NCI-H1930 (cell line): ENCODE results near the gene LYRM4.

Experiments
- DNase-seq, 2 experiments: peaks; one replicate each; lab custom pipeline; 2025; lab: John Stamatoyannopoulos, UW

The LYRM4 gene

GRCh38 chr6:5280920-5281319 is 20.2 kb upstream of the LYRM4 start:
- DNase-seq, result no peak

GRCh38 chr6:5279891-5280338 is 19.2 kb upstream of the LYRM4 start:
- no peak for DNase-seq

GRCh38 chr6:5278565-5279120 is 17.9 kb upstream of the LYRM4 start:
- no peak for DNase-seq

- no peak for DNase-seq
Observed at GRCh38 chr6:5278047-5278446, 17.3 kb upstream of the LYRM4 start.

DNA sequence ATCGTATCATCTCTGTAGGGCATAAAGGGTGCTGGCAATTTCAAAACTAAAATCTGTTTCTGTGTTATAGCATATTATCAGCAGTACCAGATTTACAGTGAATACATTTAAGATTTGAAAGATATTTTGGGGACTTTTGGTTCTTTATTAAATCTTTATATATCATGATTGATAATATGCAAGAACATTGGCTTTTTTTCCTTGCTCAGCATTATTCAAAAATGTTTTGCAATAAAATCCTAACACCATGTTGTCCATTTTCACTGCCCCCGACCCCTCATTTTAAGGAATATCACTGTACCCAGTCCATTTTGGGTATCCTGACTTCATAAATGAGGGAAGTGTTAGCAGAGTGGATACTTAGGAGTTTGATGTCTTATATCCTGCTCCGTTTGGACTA is 16.8 kb upstream of the LYRM4 start:
- no peak for DNase-seq

- DNase-seq, result no peak
Observed at GRCh38 chr6:5276581-5276980, 15.8 kb upstream of the LYRM4 start.

DNA sequence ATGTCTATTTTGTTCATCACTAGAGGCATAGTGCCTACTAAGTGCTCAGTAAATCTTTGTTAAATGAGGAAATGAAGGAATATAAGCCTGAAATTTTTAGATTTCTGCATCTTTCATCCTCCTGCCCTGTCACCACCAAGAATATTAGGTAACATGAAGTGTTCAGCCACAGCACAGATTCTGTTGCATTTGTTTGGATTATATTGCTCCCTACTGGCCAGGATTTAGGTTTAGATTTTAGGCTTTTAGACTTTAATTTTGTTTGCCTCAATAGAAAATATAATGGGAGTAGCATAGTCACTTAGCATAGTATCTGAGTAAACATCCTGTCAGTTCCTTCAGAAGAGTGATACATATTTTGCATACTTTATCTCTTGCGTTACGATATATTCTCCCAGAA is 14.7 kb upstream of the LYRM4 start:
- no peak for DNase-seq

DNA sequence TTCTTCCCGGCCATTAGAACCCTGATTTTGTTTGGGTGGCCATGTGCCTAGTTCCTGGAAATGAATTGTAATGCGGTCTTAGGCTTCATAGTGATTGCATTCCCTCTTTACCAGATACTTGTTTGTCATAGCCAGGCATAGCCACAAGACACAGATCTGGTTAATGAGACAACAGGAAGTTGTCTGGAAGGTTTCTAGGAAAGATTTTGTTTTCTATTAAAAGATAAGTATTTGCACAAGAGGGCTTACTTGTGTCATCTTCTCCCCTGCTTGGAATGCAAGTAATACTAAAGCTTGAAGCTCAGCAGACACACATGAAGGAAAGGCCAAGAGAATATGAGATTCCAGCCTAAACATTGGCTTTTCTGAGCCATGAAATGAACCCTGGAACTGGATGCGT is 13.5 kb upstream of the LYRM4 start:
- DNase-seq, result no peak

DNA sequence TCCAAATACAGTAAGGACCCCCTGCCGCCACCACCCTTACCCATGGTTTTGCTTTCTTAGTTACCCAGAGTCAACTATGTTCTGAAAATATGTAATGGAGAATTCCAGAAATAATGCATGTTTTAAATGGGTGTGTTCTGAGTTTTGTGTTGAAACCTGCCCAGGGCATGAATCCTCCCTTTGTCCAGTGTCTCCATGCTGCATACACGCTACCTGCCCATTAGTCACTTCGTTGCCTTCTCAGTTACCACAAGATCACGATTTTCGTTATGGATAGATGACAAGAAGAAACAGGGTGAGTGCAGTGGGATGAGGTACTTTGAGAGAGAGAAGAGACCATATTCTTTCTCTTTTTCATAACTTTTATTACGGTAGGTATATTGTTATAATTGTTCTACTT is 11.2 kb upstream of the LYRM4 start:
- no peak for DNase-seq

DNA sequence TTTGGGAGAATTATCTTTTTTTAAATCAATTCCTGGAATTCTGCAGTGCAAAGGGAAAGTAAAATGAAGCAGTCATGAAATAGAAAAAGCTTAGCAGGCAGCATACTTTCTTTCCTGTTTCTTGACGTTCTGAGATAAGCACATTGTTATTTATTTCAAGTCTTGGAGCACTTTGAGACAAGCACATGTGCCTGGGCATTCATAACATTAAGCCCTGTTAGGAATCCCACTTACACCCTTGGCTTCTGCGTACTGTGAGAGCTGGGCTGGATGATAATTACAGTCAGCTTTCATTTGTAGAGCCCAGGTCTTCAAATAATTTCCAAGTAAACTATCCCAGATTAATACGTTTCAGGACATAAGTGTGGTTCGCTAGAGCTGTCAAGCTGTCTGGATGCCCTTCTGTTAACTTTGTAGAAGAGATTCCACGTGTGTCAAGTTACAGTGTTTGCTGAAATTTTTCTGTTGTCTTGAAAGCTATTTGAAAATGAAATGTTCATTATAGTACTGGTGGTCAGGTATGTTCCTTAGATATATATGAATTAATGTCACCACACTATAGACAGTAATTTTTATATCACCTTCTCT is 9.4 kb upstream of the LYRM4 start:
- DNase-seq, result no peak

DNA sequence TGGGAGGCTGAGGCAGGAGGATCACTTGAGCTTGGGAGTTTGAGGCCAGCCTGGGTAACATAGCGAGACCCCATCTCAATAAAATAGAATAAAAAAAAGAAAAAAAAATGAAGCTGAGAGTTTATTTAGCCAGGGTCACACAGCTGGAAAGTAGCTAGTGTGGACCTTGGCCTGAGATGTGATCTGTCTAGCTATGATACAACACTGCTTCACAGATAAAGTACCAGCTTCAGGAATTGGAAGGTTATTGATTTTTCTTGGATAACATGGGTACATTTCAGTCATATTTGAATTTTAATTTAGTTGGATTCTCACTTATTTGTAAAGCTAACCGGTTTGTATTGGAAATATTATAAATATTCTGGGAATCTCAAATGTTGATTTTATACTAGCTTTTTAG is 5.7 kb upstream of the LYRM4 start:
- DNase-seq, result no peak

- DNase-seq, result no peak
Observed at GRCh38 chr6:5261545-5262109, 877 bp upstream of the LYRM4 start.

- DNase-seq, result peak in 1 of 2 experiments; percentile 46
Observed at GRCh38 chr6:5260111-5260620, 584 bp downstream of the LYRM4 start.

DNA sequence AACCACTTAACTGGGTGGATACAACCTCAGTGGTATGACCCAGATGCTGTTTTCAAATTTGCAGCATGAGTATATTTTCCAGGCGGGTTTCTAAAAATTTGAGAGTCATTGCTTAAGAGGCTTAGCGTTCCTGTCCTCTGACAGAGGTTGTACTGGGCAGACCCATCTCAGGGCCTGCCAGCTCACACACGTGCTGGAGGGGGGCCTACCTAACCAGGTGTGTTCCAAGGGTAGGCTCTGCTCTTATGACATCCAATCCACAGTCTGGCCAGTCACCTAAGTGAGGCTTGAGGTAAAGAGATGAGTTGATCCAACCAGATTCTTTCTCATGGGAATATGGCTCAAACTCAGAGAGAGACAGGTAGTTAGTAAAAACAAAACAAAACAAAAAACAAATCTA is 1.3 kb downstream of the LYRM4 start:
- DNase-seq, result no peak

DNA sequence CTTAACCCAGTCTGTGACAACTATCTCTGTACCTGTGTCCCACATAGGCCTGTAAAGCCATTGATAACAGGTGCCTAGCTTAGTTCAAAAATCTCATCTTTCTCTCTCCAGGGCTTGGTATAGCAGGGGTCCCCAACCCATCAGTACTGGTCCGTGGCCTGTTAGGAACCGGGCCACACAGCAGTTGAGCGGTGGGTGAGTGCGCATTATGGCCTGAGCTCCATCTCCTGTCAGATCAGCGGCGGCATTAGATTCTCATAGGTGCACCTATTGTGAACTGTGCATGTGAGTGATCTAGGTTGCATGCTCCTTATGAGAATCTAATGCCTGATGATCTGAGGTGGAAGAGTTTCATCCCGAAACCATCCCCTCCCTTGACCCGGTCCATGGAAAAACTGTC is 3.4 kb downstream of the LYRM4 start:
- DNase-seq, result no peak

GRCh38 chr6:5256952-5257351 is 3.8 kb downstream of the LYRM4 start:
- DNase-seq, result no peak

DNA sequence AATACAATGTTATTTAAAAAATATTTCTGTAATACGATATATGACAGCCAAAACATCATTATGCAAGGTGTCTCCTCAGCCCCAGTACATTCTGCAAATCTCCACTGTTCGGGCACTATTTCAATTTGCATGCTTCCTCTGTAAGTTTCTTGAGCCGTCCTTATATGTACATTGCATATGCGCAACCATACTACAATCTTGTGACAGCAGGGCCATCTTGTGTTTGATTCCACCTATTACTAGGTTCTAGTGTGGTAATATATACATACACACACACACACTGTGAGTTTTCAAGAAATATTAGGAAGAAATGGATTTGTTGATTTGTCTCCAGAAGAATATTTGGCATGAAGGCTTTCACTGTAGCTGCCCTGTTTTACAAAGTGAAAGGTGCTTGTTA is 9.8 kb downstream of the LYRM4 start:
- no peak for DNase-seq

DNA sequence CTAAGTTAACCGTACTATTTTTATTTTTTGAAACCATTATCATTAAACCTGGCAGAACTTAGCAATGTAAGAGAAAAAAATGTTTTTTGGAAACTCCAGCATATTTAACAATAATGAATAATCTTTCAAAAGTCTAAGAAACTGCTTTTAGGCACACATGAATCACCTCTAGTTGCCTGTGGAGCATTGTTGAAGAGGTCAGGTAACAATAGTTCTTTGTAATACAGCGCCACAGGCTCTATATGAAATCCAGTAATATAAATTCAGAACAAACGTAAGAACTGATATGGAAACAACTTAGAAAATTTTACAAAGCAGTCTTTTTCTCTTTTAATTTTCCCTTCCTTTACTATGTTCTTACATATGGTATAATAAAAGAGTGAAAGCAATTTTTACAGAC is 10.3 kb downstream of the LYRM4 start:
- no peak for DNase-seq

DNA sequence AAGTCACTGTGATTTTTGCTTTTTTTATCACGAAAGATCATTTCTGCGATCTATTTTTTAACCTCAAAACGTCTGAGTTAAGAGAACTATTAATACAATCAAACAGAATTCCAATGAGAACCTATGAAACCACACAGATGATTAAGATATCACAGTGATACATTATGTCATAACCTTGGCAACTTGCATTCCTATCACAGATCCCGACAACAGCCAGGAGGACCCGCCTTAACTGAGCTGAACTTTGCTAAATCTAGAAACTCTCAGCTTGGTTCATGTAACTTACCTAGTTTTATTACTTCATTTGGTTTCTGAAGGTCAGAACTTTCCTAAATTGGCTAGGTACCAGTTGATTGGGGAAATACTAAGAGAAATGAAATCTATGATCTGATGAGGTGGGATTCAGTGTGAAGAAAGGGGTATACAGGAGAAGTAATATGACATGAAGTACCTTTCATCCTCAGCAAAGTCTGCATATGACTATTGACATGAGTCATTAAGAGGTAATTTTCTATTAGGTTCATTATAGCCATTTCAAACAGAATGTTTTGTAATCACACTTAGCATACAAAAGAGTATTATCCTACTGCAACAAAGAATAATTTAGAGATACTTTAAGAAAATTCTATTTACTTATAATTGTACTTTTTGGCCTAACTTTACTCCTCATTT is 11.2 kb downstream of the LYRM4 start:
- DNase-seq, result no peak

GRCh38 chr6:5248302-5249098 is 12.2 kb downstream of the LYRM4 start:
- no peak for DNase-seq

GRCh38 chr6:5247201-5247600 is 13.5 kb downstream of the LYRM4 start:
- DNase-seq, result no peak
